ENCODE data around the gene FEZ2.

FEZ2 gene

DNA sequence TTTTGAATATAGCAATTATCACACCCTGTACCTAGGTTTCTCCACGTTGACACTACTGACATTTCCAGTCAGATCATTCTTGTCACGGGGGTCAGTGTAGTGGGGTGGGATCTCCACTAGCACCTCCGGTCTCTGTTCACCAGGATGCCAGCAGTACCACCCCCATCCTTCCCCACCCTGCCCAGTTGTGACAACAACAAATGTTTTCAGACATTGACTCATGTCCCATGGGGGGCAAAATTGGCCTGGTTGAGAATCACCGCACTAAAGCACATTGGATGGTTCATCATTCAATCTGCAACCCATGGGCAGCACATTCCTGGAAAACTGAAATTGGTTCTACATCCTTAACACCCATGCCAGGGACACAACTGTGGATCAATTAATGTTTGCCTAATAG is 32.3 kb downstream of the FEZ2 start:
- no peak for TF ChIP-seq Cebpa-rat (IDR thresholded peaks at IDR 0.05)
- no peak overlapping the region for H3K4me2 ChIP-seq
- no peak overlapping the region for H3K27ac ChIP-seq
- H3K4me1 ChIP-seq = no peaks in the 10 kb centered on the region
- no peak overlapping the region for H3K4me3 ChIP-seq
- no peaks in the 10 kb centered on the region for H3K27me3 ChIP-seq
- H4K20me1 ChIP-seq = no peaks in the 10 kb centered on the region; the same call in 1 of the 2 replicates
- H3K9ac ChIP-seq = no peak overlapping the region
- H3K9me3 ChIP-seq = no peaks in the 10 kb centered on the region
- H3K36me3 ChIP-seq = peaks cover 68% of the 10 kb centered on the region

DNA sequence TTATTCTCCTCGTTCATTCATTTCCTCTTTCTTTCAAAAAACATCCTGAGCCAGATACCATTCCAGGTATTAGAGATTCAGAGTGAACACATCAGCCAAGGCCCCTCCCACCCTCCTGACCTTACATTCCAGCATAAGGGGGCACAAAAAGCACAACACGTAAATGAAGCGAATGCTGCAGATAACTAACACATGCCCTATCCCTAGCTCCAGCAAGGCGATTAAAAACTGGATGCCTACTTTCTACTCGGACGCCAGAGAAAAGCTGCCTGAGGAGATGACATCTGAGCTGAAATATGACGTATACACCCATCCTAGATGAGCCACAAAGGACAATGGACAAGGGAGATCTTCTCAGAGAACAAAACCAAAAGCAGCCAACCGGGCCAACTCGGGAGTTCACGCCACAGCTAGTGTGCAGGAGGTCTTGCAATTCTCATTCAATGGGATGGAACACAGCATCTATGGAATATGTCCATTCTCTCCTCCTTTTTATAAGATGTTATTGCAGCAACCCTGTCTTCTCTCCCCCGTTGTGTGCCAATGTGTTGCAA is 33.5 kb downstream of the FEZ2 start:
- H3K9ac ChIP-seq = no peak overlapping the region
- TF ChIP-seq Cebpa-rat (IDR thresholded peaks at IDR 0.05) = no peak
- H3K4me3 ChIP-seq = no peak overlapping the region
- no peak overlapping the region for H3K4me2 ChIP-seq
- H4K20me1 ChIP-seq = no peaks in the 10 kb centered on the region; the same call in 1 of the 2 replicates
- H3K36me3 ChIP-seq = peaks cover 75% of the 10 kb centered on the region
- no peaks in the 10 kb centered on the region for H3K27me3 ChIP-seq
- H3K27ac ChIP-seq = no peak overlapping the region
- H3K9me3 ChIP-seq = no peaks in the 10 kb centered on the region
- H3K4me1 ChIP-seq = no peaks in the 10 kb centered on the region

DNA sequence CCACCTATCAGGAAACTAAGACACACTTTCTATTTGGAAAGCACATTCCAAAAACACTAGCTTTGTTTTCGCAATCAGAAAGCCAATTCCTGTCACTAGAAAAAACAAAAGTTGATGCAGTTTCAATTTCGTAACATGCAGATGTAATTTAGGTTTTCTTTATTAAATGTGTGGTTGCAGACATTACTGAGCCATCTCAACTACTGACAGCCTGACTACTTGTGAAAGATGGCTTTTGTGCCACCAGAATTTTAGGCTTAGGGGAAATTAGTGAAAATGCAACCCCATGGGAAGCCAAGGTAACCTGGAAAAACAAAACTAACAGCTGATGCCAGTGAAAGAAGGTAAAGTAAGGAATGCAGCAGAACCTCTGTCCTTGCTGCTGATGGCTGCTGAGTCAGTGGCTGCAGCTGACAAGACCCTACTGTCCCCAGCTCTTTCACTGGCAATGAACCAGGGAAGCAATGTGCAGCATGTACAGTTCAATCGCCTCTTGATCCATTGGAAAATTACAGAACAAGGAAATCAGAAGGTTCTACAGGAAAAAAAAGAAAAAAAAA is 34.9 kb downstream of the FEZ2 start:
- Histone ChIP-seq H3K4me3 (no peak overlapping the region), H3K9me3 (no peaks in the 10 kb centered on the region), H3K4me1 (no peaks in the 10 kb centered on the region), H3K36me3 (peaks cover 72% of the 10 kb centered on the region), H3K9ac (no peak overlapping the region), H3K4me2 (no peak overlapping the region), H3K27me3 (no peaks in the 10 kb centered on the region), H4K20me1 (no peaks in the 10 kb centered on the region; the same call in 1 of the 2 replicates), H3K27ac (no peak overlapping the region)
- no peak for TF ChIP-seq Cebpa-rat (IDR thresholded peaks at IDR 0.05)

DNA sequence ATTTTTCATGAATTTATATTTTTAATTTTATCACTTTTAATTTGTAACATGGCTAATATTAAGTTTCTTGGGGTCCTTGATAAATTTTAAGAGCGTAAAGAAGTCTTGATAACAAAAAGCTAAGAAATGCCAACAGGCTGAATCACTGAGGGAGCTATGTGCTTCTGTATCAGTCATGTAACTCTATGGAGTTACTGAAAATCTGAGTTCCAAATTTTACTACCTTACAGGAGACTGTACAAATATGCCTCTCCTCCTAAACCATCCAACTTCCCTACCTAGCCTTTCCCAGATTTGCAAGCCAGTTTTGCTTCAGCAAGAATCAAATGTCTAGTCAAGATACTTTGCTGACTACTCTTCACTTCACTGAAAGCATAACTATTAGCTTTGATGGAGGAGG is 35.7 kb downstream of the FEZ2 start:
- H3K36me3 ChIP-seq = peaks cover 66% of the 10 kb centered on the region
- no peak overlapping the region for H3K27ac ChIP-seq
- no peak overlapping the region for H3K4me2 ChIP-seq
- TF ChIP-seq Cebpa-rat (IDR thresholded peaks at IDR 0.05) = no peak
- H4K20me1 ChIP-seq = no peaks in the 10 kb centered on the region; the same call in 1 of the 2 replicates
- H3K4me1 ChIP-seq = no peaks in the 10 kb centered on the region
- no peaks in the 10 kb centered on the region for H3K27me3 ChIP-seq
- H3K9ac ChIP-seq = no peak overlapping the region
- no peaks in the 10 kb centered on the region for H3K9me3 ChIP-seq
- H3K4me3 ChIP-seq = no peak overlapping the region

DNA sequence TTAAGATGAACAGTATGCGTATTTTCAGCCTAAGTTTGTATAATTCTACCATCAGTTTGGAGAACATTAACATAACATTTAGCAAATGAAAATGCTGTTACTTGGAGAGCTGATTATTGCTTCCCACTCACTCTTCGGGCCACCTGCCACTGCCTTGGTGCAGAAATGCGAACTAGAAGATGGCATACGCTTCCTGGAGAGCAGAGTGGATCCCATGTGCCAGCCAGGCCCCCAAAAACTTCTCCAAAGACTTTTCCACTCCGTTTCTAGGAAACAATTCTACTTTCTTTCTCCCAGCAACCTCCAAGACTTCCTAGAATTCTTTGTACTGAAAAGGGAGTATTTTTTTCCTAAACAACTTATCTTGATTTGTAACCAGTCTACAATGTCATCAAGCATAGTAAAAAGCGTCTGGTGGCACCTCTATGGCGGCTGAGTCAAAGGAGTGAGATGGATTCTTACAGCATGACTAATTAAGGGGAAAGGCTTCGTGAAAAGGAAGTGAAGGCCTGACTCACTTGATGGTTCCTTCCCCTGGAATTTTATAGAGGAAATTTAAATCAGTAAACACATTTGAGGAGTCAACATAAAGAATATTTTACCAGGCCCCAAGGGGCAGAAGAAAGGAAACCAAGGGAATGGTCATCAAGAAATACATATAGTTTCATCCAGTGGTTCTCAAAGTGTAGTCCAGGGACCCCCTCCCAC is 36.6 kb downstream of the FEZ2 start:
- Histone ChIP-seq H3K4me3 (no peak overlapping the region), H3K27me3 (no peaks in the 10 kb centered on the region), H3K9ac (no peak overlapping the region), H3K27ac (no peak overlapping the region), H3K4me2 (no peak overlapping the region), H3K9me3 (no peaks in the 10 kb centered on the region), H3K36me3 (peaks cover 57% of the 10 kb centered on the region), H3K4me1 (no peaks in the 10 kb centered on the region), H4K20me1 (no peaks in the 10 kb centered on the region; the same call in 1 of the 2 replicates)
- no peak for TF ChIP-seq Cebpa-rat (IDR thresholded peaks at IDR 0.05)

DNA sequence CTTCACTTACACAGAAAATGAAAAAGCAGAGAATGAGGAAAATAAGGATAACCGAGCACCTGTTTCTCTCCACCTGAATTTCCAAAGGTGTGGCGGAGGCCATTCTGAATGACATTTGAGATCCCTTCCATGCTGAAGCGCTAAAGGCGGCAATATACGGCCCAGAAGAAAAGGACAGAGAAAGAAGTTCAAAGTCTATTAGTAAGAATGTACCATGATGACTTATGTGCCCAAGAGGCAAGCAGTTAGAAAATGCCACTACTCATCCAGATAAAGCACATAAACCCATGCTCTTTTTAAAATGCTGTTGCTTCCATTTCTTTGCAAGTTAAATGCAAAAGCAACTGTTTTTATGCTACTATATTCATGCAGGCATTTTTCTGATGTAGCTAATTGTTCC is 37.2 kb downstream of the FEZ2 start:
- Histone ChIP-seq H3K4me1 (no peaks in the 10 kb centered on the region), H3K4me3 (no peak overlapping the region), H4K20me1 (no peaks in the 10 kb centered on the region; the same call in 1 of the 2 replicates), H3K4me2 (no peak overlapping the region), H3K36me3 (peaks cover 54% of the 10 kb centered on the region), H3K9me3 (no peaks in the 10 kb centered on the region), H3K9ac (no peak overlapping the region), H3K27me3 (no peaks in the 10 kb centered on the region), H3K27ac (no peak overlapping the region)
- TF ChIP-seq Cebpa-rat (IDR thresholded peaks at IDR 0.05) = no peak

DNA sequence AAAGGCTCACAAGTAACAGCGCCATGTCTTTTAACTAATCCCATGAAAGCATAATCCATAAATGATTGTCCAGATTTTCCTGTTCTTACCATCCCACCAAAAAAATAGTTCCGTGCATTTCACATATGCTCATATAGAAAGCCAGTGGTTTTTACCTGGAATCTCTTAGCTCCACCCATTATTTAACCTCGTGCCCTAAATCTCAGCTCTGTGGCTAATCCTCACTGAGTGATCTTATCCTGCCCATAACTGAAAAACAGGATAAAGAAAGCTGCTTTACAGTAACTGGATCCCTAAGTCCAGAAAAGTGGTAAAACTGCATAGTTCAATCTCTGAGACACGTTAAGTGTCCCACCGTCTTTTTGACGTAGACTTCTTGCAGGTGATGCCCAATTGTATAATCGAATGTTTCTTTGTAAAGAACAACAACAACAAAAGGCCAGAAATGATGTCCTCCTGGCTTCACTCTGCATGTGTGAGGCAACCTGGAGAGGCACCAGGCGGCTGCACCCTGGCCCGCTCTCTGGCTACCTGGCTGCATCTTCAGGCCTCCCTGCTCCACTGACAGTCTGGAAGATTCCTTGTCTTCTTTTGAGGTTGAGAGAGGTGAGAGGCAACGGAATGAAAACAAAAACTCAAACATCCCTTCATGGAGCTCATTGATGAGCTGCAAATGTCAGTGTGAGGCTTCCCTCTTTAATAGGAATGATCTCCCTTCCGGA is 38.6 kb downstream of the FEZ2 start:
- no peak overlapping the region for H3K4me2 ChIP-seq
- H3K9me3 ChIP-seq = no peaks in the 10 kb centered on the region
- no peak overlapping the region for H3K9ac ChIP-seq
- no peak for TF ChIP-seq Cebpa-rat (IDR thresholded peaks at IDR 0.05)
- H3K36me3 ChIP-seq = peaks cover 52% of the 10 kb centered on the region
- H3K27me3 ChIP-seq = no peaks in the 10 kb centered on the region
- H3K4me3 ChIP-seq = no peak overlapping the region
- H3K27ac ChIP-seq = no peak overlapping the region
- H4K20me1 ChIP-seq = no peaks in the 10 kb centered on the region; the same call in 1 of the 2 replicates
- H3K4me1 ChIP-seq = no peaks in the 10 kb centered on the region

DNA sequence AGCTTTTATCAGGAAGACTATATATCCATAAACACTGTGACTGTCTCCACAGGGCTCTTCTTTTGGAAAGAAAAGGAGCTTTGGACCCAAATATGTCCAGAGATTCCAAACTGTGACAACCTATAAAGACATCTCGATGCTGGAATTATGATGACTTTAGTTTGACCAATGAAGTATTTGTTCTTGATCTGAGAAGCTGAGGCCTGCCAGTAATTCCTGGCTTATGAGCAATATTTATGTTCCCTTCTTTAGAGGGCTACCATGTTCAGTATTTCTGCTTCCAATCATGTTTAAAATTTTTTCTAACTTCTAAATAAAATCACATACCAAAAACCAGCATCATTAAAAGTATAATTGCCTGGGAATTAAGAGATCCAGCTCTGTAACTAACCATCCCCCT is 41.1 kb downstream of the FEZ2 start:
- Histone ChIP-seq H4K20me1 (no peaks in the 10 kb centered on the region), H3K4me2 (no peak overlapping the region), H3K4me1 (0 out of 2 replicates have a peak, but pooled peaks cover 5% of the 10 kb centered on the region), H3K27ac (no peak overlapping the region), H3K9ac (no peak overlapping the region), H3K9me3 (no peaks in the 10 kb centered on the region), H3K4me3 (no peak overlapping the region), H3K36me3 (peaks cover 61% of the 10 kb centered on the region), H3K27me3 (no peaks in the 10 kb centered on the region)
- TF ChIP-seq Cebpa-rat (IDR thresholded peaks at IDR 0.05) = no peak

DNA sequence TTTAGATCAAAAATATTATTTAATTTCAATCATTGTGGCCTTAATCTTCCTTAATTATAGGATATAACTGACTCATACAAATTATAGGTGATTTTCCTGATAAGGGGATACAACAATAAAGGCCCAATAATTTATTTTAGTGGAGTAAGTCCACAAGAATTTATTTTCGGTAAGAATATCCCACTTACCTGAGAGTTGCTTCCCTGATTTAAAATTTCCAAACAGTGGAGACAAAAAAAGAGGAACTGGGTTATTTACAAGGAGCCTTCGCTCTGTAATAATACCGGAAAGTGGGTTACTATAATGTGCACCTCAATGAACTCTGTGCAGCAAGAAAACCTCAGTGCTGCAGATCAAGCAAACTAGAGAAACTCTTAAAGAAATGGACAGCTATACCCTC is 42.2 kb downstream of the FEZ2 start:
- no peak overlapping the region for H3K27ac ChIP-seq
- no peaks in the 10 kb centered on the region for H3K9me3 ChIP-seq
- no peaks in the 10 kb centered on the region for H4K20me1 ChIP-seq
- no peak overlapping the region for H3K4me3 ChIP-seq
- H3K36me3 ChIP-seq = peaks cover 61% of the 10 kb centered on the region
- H3K4me2 ChIP-seq = no peak overlapping the region
- H3K4me1 ChIP-seq = 0 out of 2 replicates have a peak, but pooled peaks cover 5% of the 10 kb centered on the region
- no peaks in the 10 kb centered on the region for H3K27me3 ChIP-seq
- no peak overlapping the region for H3K9ac ChIP-seq
- TF ChIP-seq Cebpa-rat (IDR thresholded peaks at IDR 0.05) = no peak

DNA sequence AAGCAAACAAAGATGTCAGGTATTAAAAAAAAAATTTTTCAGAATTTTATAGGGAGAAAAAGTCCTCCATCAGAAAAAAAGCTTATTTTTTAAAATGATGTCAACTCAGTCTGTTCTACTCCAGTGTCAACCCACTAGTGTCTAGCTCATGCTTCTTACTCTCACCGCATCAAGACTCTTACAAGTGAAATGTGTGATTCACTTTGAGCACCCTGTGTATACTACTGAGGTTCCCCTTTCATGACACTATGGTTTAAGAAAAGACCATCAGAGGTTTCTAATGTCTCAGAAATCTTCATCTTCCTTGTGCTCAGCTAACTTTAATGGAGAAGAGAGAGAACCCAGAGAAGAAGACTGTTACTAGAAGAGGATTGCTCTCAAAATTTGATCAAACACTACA is 43.4 kb downstream of the FEZ2 start:
- Histone ChIP-seq H3K4me1 (0 out of 2 replicates have a peak, but pooled peaks cover 5% of the 10 kb centered on the region), H4K20me1 (no peaks in the 10 kb centered on the region), H3K27ac (no peak overlapping the region), H3K36me3 (peaks cover 60% of the 10 kb centered on the region), H3K9ac (no peak overlapping the region), H3K4me2 (no peak overlapping the region), H3K27me3 (no peaks in the 10 kb centered on the region), H3K9me3 (no peaks in the 10 kb centered on the region), H3K4me3 (no peak overlapping the region)
- no peak for TF ChIP-seq Cebpa-rat (IDR thresholded peaks at IDR 0.05)
